Mucosa of stomach (tissue), 1 donor: Measurements from ENCODE around the gene METTL5.
"Not testable (repeated sequence)": the region's sequence is repeated elsewhere in the genome, so short reads cannot be mapped to it uniquely, and the experiment has no call there.

Source experiments
- H3K27me3 ChIP-seq: one replicate; pipeline ENCODE4 v1.7.0; 2013; ENCODE audit warnings: mild to moderate bottlenecking, low read length; ENCODE audit not compliant: control insufficient read depth, insufficient read depth
- H3K36me3 ChIP-seq: one replicate; pipeline ENCODE4 v1.7.0; 2013; ENCODE audit warnings: low read length; ENCODE audit not compliant: control insufficient read depth, insufficient read depth
- H3K4me1 ChIP-seq: one replicate; pipeline ENCODE4 v1.7.0; 2013; ENCODE audit warnings: mild to moderate bottlenecking, low read length; ENCODE audit not compliant: control insufficient read depth, insufficient read depth
- H3K4me3 ChIP-seq: one replicate; pipeline ENCODE4 v1.7.0; 2013; ENCODE audit warnings: low read length
- H3K9ac ChIP-seq: one replicate; pipeline ENCODE4 v1.7.0; 2013; ENCODE audit warnings: mild to moderate bottlenecking, low read length, moderate library complexity
- H3K9me3 ChIP-seq: one replicate; pipeline ENCODE4 v1.7.0; 2013; ENCODE audit warnings: mild to moderate bottlenecking, low read length, moderate library complexity; ENCODE audit not compliant: control insufficient read depth
- donor health status: Pancreatic carcinoma.

The METTL5 gene

DNA sequence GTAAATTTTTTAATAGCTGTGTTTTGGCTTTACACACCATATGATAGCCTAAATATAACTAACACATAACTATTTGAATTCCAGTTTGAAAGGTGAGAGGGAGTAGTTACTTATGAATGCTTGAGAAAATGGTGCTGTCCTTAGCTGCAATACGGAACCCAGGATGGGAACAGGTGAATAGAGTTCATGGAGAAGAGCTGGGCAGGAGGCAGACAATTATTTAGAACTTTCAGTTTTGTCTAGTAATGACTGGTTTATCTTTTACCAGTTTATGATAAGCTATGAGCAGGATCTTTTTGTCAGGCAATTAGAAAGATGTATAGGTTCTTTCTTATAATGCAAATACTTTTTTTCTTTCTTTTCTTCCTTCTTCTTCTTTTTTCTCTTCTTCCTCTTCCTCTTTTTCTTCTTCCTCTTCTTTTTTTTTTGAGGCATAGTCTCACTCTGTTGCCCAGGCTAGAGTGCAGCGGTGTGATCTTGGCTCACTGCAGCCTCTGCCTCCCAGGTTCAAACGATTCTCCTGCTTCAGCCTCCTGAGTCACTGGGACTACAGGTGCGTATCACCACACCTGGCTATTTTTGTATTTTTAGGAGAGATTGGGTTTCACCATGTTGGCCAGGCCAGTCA, 28.4 kb upstream of the METTL5 start:
- H3K36me3 ChIP-seq, result no peaks in the 10 kb centered on the region
- H3K4me1 ChIP-seq, result no peaks in the 10 kb centered on the region
- no peaks in the 10 kb centered on the region for H3K9me3 ChIP-seq
- H3K9ac ChIP-seq, result no peak overlapping the region
- no peak overlapping the region for H3K4me3 ChIP-seq
- H3K27me3 ChIP-seq, result no peaks in the 10 kb centered on the region

DNA sequence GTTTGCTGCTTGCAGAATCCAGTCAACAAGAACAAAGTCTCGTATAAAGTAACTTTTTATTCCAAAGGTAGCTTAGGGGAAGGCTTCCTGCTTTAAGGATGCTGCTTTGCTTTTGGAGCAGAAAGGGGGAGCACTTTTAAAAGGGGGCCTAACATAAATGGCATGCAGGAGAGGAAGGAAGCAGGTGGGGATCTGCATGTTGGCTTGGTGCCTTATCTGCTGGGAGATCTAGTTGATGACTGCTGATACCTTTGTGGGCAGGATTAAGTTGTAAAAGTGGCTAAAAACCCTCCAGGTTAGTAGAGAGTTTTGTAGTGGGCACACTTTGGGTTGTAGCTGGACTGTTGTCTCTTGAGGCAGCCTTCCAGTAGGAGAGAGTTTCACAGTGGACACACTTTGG, 25.0 kb upstream of the METTL5 start:
- Histone ChIP-seq H3K36me3 (no peaks in the 10 kb centered on the region), H3K9ac (no peak overlapping the region), H3K4me3 (no peak overlapping the region), H3K9me3 (no peaks in the 10 kb centered on the region), H3K4me1 (no peaks in the 10 kb centered on the region), H3K27me3 (no peaks in the 10 kb centered on the region)

DNA sequence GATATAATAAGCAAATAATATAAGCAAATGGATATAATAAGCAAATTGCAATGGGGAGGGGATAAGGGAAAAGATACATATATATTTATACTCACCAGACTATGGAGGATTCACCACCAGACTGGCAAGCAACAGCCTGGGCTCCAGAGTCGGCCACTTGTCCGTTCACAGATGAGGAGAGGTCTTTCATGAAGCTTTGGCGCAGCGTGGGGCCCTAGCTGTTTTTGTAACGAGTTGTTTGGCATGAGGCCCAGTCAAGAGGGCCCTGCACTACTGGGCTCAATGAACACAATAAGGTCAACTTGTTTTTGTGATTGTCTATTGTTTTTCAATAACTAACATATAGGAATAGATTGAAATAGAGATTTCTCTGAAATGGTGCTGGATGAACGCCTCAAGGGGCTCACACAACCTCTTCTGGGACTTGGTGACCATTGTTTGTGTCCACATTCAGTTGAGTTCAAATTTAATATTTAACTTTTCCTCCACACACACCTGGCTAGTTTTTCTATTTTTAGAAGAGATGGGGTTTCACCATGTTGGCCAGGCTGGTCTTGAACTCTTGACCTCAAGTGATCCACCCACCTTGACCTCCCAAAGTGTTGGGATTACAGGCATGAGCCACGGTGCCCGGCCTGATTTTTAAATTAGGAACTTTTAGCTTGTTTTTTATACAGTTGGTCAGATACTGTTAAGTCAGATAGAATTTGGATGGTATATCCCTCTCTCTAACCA, 24.4 kb upstream of the METTL5 start:
- not testable (repeated sequence) for H3K9me3 ChIP-seq, H3K9ac ChIP-seq, H3K4me1 ChIP-seq, H3K27me3 ChIP-seq, H3K4me3 ChIP-seq, H3K36me3 ChIP-seq

DNA sequence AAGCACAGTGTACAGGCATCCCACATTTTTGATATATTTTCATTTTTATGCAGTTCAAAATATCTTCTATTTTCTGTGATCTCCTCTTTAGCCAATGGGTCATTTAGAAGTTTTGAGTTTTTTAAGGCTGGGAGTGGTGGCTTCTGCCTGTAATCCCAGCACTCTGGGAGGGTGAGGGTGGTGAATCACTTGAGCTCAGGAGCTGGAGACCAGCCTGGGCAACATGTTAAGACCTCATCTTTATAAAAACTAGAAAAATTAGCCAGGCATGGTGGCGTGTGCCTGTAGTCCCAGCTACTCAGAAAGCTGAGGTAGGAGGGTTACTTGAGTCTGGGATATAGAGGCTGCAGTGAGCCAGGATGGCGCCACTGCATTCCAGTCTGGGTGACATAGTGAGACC, 20.3 kb upstream of the METTL5 start:
- Histone ChIP-seq H3K27me3 (no peaks in the 10 kb centered on the region), H3K9me3 (no peaks in the 10 kb centered on the region), H3K36me3 (no peaks in the 10 kb centered on the region), H3K4me1 (no peaks in the 10 kb centered on the region), H3K4me3 (no peak overlapping the region), H3K9ac (no peak overlapping the region)

DNA sequence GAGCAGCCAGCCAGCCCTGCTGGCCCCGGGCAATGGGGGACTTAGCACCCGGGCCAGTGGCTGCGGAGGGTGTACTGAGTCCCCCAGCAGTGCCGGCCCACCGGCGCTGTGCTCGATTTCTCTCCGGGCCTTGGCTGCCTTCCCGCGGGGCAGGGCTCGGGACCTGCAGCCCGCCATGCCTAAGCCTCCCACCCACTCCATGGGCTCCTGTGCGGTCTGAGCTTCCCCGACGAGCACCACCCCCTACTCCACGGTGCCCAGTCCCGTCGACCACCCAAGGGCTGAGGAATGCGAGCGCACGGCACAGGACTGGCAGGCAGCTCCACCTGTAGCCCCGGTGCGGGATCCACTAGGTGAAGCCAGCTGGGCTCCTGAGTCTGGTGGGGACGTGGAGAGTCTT, 16.9 kb upstream of the METTL5 start:
- H3K36me3 ChIP-seq, H3K9me3 ChIP-seq, H3K9ac ChIP-seq, H3K4me1 ChIP-seq, H3K27me3 ChIP-seq, H3K4me3 ChIP-seq: not testable (repeated sequence)

DNA sequence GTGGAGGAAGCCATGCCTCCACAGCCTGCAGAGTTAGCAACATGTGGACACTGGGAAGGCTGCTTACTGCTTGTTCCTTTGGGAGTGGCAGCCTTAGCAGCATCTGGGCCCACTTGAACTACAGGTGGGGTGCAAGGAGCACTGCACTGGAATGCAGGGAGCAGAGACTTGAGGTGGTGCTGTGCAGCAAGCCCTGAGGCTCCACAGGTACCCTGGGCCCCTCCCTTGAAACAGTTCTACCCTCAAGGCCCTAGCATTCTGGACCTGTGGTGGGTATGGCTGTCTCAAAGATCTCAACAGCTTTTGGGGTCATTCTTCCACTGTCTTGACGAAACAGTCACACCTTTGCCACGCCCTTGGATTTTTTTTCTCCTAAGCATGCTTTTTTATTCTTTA, 16.0 kb upstream of the METTL5 start:
- Histone ChIP-seq H3K4me1 (no peaks in the 10 kb centered on the region), H3K9me3 (no peaks in the 10 kb centered on the region), H3K36me3 (no peaks in the 10 kb centered on the region), H3K9ac (no peak overlapping the region), H3K4me3 (no peak overlapping the region), H3K27me3 (no peaks in the 10 kb centered on the region)

DNA sequence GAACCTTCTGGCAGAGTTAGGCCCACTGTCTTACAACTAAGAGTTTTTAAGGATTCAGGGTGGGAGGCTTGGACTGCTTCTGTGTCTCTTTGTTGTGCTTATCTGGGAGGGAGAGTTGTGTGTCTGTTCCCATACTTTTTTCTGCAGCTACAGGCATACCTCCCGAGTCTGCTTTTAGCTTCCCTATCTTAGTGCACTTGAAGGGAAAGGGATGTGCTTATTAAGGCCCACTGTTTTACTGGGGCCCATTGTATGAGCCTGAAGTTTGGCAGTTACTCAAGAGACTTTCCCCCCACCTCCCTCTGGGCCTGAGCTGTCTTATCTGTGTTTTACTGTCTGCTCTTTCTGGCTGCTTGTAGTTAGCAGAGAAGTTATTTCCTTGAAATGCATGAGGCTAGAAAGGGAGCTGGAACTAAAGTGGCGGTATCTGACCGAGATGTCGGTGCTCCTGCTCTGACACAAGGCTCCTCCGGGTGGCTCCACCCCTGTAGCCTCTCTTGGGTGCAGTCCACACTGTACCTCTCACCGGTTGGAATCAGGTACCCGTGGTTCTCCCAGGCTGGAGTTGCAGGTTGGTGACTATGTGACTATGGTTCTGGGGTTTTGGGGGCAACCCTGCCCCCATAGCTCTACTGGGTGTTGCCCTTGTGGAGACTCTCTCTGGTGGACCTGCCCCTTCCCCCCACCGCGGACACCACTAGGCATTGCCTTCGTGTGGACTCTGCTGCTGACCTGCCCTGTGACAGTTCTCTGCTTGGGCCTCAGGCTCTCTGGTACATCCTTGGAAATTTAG, 15.4 kb upstream of the METTL5 start:
- no peaks in the 10 kb centered on the region for H3K9me3 ChIP-seq
- no peaks in the 10 kb centered on the region for H3K27me3 ChIP-seq
- no peaks in the 10 kb centered on the region for H3K4me1 ChIP-seq
- H3K9ac ChIP-seq, result no peak overlapping the region
- H3K4me3 ChIP-seq, result no peak overlapping the region
- no peaks in the 10 kb centered on the region for H3K36me3 ChIP-seq

DNA sequence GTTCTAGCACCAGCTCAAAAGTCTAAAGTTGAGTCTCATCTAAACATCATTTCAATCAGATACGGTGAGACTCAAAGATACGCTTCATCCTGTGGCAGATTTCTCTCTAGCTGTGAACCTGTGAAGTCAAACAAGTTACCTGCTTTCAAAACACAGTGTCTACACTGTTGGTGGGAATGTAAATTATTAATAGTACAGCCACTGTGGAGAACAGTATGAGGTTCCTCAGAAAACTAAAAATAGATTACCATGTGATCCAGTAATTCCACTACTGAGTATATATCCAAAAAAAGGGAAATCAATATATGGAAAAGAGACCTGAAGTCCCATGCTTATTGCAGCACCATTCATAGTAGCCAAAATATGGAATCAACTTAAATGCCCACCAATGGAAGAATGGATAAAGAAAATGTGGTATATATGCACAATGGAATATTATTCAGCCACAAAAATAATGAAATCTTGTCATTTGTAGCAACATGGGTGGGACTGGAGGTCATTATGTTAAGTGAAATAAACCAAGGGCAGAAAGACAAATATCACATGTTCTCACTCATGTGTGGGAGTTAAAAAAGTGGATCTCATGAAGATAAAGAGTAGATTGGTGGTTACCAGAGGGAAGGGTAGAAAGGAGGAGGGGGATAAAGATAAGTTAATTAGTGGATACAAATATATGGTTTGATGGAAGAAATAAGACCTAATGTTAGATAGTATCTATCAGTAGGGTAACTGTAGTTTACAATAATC, 14.2 kb upstream of the METTL5 start:
- Histone ChIP-seq H3K4me3 (no peak overlapping the region), H3K9ac (no peak overlapping the region), H3K4me1 (no peaks in the 10 kb centered on the region)

DNA sequence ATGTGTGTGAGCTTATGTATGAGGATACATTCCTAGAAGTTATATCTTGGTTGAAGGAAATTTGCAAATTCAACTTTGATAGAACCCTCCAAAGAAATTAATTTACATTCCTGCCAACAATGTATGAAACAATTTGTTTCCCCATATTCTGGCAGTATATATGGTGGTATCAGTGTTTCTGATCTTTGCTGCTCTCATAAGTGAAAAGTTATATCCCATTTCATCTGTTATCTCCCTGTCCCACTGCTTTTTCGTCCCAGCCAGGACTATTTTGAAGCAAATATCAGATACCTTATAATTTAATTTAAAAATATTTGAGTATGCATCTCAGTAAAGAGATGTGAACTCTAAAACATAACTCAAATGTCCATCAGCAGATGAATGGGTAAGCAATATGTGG, 9.7 kb upstream of the METTL5 start:
- Histone ChIP-seq H3K27me3 (no peaks in the 10 kb centered on the region), H3K9ac (no peak overlapping the region), H3K9me3 (no peaks in the 10 kb centered on the region), H3K4me3 (no peak overlapping the region), H3K4me1 (no peaks in the 10 kb centered on the region), H3K36me3 (no peaks in the 10 kb centered on the region)

More for the DNA sequence above, 14.2 kb upstream of the METTL5 start:
- H3K9me3 ChIP-seq, result no peaks in the 10 kb centered on the region
- H3K36me3 ChIP-seq, result no peaks in the 10 kb centered on the region
- no peaks in the 10 kb centered on the region for H3K27me3 ChIP-seq

DNA sequence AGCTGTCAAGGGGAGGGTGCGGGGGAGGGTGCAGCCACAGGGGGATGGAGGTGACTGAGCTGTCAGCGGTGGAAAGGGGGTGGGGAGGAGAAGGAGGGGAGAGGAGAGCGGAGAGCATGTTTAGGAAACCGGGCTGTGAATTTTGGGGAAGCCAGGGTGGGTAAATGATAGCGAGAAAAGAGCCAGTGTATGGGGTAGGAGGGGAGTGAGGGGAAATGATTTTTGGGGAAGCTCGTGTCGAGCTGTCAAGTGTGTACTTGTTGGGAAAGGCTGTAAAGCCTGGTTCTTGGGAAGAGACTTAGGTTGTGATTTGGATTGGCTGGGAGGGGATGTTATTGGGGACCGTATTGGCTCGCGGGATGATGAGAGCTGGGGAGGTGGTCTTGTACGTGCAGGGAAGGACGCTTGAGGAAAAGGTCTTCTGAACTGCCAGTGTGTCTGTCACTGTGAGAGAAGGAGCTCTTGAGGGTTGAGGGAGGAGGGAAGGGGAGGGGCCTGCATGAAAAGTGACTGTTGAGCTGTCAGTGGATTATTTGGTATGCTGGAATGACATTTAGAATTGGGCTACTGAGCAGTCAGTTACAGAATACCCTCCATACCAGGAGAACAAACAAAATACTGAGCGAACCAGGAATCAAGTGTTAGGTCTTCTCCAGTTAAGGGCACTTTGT, 3.6 kb upstream of the METTL5 start:
- Histone ChIP-seq H3K4me1 (no peaks in the 10 kb centered on the region), H3K4me3 (peak overlapping the region; percentile 56), H3K27me3 (no peaks in the 10 kb centered on the region), H3K9me3 (no peaks in the 10 kb centered on the region), H3K9ac (peak overlapping the region; percentile 46), H3K36me3 (no peaks in the 10 kb centered on the region)

DNA sequence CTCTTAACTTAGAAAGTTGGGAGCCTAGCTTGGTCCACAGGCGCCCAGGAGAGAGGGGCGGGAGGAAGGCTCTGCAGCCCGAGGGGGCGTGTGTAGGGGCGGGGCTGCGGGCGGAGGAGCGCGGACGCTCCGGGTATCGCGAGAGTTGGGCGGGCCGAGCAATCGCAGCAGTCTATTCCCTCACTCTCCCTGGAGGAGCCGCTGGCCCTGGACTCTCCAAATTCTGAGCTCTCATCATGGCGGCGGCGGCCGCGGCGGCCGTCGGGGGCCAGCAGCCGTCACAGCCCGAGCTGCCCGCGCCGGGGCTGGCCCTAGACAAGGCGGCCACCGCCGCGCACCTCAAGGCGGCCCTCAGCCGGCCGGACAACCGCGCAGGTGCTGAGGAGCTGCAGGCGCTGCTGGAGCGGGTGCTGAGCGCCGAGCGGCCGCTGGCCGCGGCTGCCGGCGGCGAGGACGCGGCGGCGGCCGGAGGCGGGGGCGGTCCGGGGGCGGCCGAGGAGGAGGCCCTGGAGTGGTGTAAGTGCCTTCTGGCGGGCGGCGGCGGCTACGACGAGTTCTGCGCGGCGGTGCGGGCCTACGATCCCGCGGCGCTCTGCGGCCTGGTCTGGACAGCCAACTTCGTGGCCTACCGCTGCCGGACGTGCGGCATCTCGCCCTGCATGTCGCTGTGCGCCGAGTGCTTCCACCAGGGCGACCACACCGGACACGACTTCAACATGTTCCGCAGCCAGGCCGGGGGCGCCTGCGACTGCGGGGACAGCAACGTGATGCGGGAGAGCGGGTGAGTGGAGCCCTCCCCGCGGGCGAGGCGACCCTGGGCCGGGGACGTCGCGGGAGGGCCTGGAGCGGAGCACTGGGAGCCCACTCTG, 2.8 kb upstream of the METTL5 start, which contains the start of gene UBR3:
Gene UBR3, plus strand, starts transcription at position 183 of the 869 bp plus-strand sequence. Its CDS starts 54 bp downstream, at position 237.
- no peaks in the 10 kb centered on the region for H3K27me3 ChIP-seq
- no peaks in the 10 kb centered on the region for H3K36me3 ChIP-seq
- H3K4me3 ChIP-seq, result peak within 1 kb of the TSS; percentile 56
- H3K4me1 ChIP-seq, result no peaks in the 10 kb centered on the region
- H3K9ac ChIP-seq, result peak within 1 kb of the TSS; percentile 46
- H3K9me3 ChIP-seq, result no peaks in the 10 kb centered on the region
